Stomach (tissue), 9 donors: ENCODE data around the gene AWAT1. TPM values are rescaled to one million over a fixed set of nuclear protein-coding genes. Genes with fewer than 3 reads are reported as not detected.

Experiments
- DNase-seq, 2 donors: peaks; one replicate each; pipeline versions ENCODE4 v3.0.0 to v3.0.0-alpha.2; 2013 to 2019
- H3K27ac ChIP-seq, 5 donors: fragments of 200-600 bp in 4 of 5; sonication (generic) in 4 of 5; one replicate each; pipeline ENCODE4 v1.5.1; 2013 to 2019; ENCODE audit warnings: mild to moderate bottlenecking in 1 of 5, moderate library complexity in 1 of 5
- H3K27me3 ChIP-seq, 3 donors: fragments of 200-600 bp; sonication (generic); one replicate each; pipeline ENCODE4 v1.5.1; 2017 to 2019; ENCODE audit warnings: mixed run types in 1 of 3
- H3K36me3 ChIP-seq, 4 donors: fragments of 200-600 bp; sonication (generic); 1 replicate in 3 of 4; 2 replicates in 1 of 4; pipeline ENCODE4 v1.5.1; 2016 to 2019
- H3K4me1 ChIP-seq, 4 donors: fragments of 200-600 bp; sonication (generic); one replicate each; pipeline ENCODE4 v1.5.1; 2016 to 2019
- H3K4me3 ChIP-seq, 4 donors: fragments of 200-600 bp; sonication (generic) in 3 of 4; one replicate each; pipeline ENCODE4 v1.5.1; 2016 to 2019; ENCODE audit warnings: mild to moderate bottlenecking in 1 of 4
- H3K9me3 ChIP-seq, 4 donors: fragments of 200-600 bp; sonication (generic); one replicate each; pipeline ENCODE4 v1.5.1; 2016 to 2019
- CTCF ChIP-seq, 7 experiments: fragments of 450-650 bp in 4 of 7; fragments of 200-600 bp in 3 of 7; sonication (generic) in 3 of 7; IDR thresholded peaks; one replicate each; pipeline ENCODE4 v1.5.1; 2016 to 2019; ENCODE audit warnings: antibody characterized with exemption in 7 of 7, control low read depth in 2 of 7, mild to moderate bottlenecking in 1 of 7
- EP300 ChIP-seq: sonication (generic); formaldehyde crosslinking; IDR thresholded peaks from one replicate; pipeline ENCODE4 v1.6.1; 2017; ENCODE audit warnings: antibody characterized with exemption
- POLR2A ChIP-seq, 4 donors: fragments of 450-650 bp; IDR thresholded peaks; one replicate each; pipeline ENCODE4 v1.6.1; 2016; ENCODE audit warnings: antibody characterized with exemption in 4 of 4, control low read depth in 2 of 4, mild to moderate bottlenecking in 1 of 4, moderate library complexity in 1 of 4
- POLR2AphosphoS5 ChIP-seq, 3 donors: sonication (generic); formaldehyde crosslinking; IDR thresholded peaks; one replicate each; pipeline ENCODE4 v1.6.1; 2016; ENCODE audit warnings: antibody characterized with exemption in 3 of 3
- WGBS, 5 donors: extraction: QIAGEN DNeasy Blood & Tissue Kit in 3 of 5; methylation state at CpG; one replicate each; pipeline versions ENCODE4 v1.1.5 to v1.1.7; 2013 to 2018; 5-methylcytosine and 5-hydroxymethylcytosine counted together
- intact Hi-C: fragments of 100-400 bp; cut with DNase I; formaldehyde crosslinking; loops from one replicate; pipeline ENCODE4 v1.15.1; 2023; ENCODE audit warnings: low total_unique reads
- polyA plus RNA-seq, 3 donors: library from polyadenylated mRNA; stranded (reverse); fragments of 200-250 nt; gene quantifications; one replicate each; pipeline ENCODE4 v1.2.3, GENCODE V29; 2013
- small RNA-seq, 4 donors: library from RNA; depleted of rRNA; stranded (forward); fragments of <200 nt; gene quantifications; one replicate each; pipeline ENCODE3, GENCODE V24; 2016
- total RNA-seq, 5 donors: library from RNA; depleted of rRNA; stranded (reverse); fragments of >200 nt; gene quantifications; one replicate each; pipeline versions ENCODE4 v1.1.0 to v1.2.3, GENCODE V29; 2014 to 2016
- donor health status: healthy with polysubstance abuse.
- donor health status: Bipolar disorder and iron deficiency.
- donor health status: healthy.

AWAT1 gene
- total and polyA plus RNA-seq, 8 donors, result not detected

- Histone ChIP-seq H3K27me3 (no peaks in the 10 kb centered on the region), H3K4me1 (no peaks in the 10 kb centered on the region), H3K27ac (no peak overlapping the region), H3K4me3 (no peak overlapping the region), H3K9me3 (no peaks in the 10 kb centered on the region), H3K36me3 (peaks cover 0 to 21% (median 8%) of the 10 kb centered on the region in 4 donors)
- DNase-seq, result no peak
- intact Hi-C loops, result no loop called here
- WGBS, 5 donors, result 50 to 94% (median 80%) methylated on average over 1 to 3 of the region's 3 CpGs
- TF ChIP-seq POLR2AphosphoS5 (IDR thresholded peaks at IDR 0.05) (no peak), CTCF (IDR thresholded peaks at IDR 0.05) (no peak), EP300 (no peak), POLR2A (IDR thresholded peaks at IDR 0.05) (no peak)
Measured at GRCh38 chrX:70280573-70280972, 46.1 kb downstream of the AWAT1 start.

DNA sequence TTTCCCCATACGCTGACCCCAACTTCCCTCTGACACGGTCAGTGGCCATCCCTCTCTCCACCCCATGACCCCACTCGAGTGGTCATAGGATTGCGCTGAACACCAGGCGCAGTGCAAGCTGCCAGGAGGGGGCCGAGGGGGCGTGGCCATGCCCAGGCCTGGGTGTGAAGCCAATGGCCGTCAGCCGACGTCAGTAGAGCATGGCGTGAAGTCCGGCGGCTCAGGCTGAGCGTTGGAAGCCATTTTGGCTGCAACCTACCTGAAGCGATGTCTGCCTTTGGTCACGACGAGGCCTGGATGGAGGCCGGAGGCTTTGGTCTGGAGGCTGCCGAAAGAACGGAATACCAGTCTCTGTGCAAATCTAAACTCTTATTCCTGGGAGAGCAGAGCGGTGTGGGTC is 47.5 kb downstream of the AWAT1 start, which contains the start of gene RAB41:
TSS of gene RAB41 (plus strand) at position 222 of the 400 bp plus-strand sequence. CDS start at position 268, 46 bp downstream.
- intact Hi-C loops, result no loop called here
- 90 to 99% (median 94%) methylated on average over 16 to 21 of the region's 21 CpGs for WGBS, 5 donors

DNA sequence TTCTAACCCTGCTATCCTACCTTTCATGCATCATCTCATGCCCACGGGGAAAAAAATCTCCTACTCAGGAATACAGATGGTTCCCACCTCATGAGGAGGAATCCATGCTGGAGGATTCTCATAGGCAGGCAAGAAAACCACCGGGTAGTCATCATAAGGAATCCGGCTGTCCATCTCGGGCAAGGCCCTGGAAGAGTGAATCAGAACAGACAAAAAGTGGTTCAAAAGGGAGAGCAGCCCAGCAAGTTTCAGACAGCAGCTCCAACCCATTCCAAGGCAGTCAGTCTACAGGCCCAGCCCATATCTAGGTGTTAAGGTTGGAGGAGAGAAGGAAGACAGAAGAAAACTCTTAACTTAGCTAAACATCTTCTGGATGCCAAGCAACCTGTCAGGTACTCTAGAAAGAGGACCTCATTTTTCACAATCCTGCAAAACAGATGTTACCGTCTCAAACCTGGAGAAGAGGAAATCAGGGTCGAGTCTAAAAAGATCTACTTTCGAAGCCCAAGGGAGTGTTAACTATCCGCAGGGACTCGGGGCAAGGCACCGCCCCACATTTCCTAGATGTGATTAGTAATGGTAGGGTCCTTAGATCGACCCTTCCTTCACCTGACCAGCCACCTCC is 54.8 kb downstream of the AWAT1 start:
- no peak for DNase-seq
- TF ChIP-seq POLR2A (IDR thresholded peaks at IDR 0.05) (no peak), EP300 (no peak), POLR2AphosphoS5 (IDR thresholded peaks at IDR 0.05) (no peak), CTCF (IDR thresholded peaks at IDR 0.05) (no peak)
- peaks cover 0 to 36% (median 28%) of the 10 kb centered on the region in 4 donors for H3K36me3 ChIP-seq
- no peaks in the 10 kb centered on the region for H3K27me3 ChIP-seq
- peaks cover 0 to 12% (median 9%) of the 10 kb centered on the region in 4 donors for H3K4me1 ChIP-seq
- intact Hi-C loops, result no loop called here
- WGBS, 5 donors, result 25 to 55% (median 29%) methylated on average over 7 to 11 of the region's 11 CpGs
- H3K27ac ChIP-seq, result peak overlapping the region; percentile 67 to 81 (median 69)
- H3K4me3 ChIP-seq, result peak overlapping the region; percentile 48 to 60 (median 56)
- H3K9me3 ChIP-seq, result peaks cover 0 to 6% (median 0%) of the 10 kb centered on the region in 4 donors

More for the DNA sequence above, 47.5 kb downstream of the AWAT1 start, which contains the start of gene RAB41:
- H3K4me1 ChIP-seq, result no peaks in the 10 kb centered on the region
- no peak within 1 kb of the TSS for H3K27ac ChIP-seq
- no peak within 1 kb of the TSS for H3K4me3 ChIP-seq
- no peak for DNase-seq
- TF ChIP-seq POLR2AphosphoS5 (IDR thresholded peaks at IDR 0.05), result no peak
- no peak for TF ChIP-seq EP300
- no peak for TF ChIP-seq POLR2A (IDR thresholded peaks at IDR 0.05)
- no peak for TF ChIP-seq CTCF (IDR thresholded peaks at IDR 0.05)
- H3K27me3 ChIP-seq, result no peaks in the 10 kb centered on the region
- H3K36me3 ChIP-seq, result peaks cover 0 to 35% (median 22%) of the 10 kb centered on the region in 4 donors
- H3K9me3 ChIP-seq, result no peaks in the 10 kb centered on the region

Small RNAs within 50 kb of the gene (small RNA-seq; reads per million reads assigned to genes)
- 0 to 0.14 (median 0) reads per million in 4 donors for gene RNA5SP507

Other genes with a start within 250 kb of the AWAT1 start
- gene AWAT2, start 184.7 kb upstream of the AWAT1 start, total RNA-seq, result not detected
- gene AWAT2, start 184.7 kb upstream of the AWAT1 start, polyA plus RNA-seq, result not detected
- not detected for gene OTUD6A, start 172.2 kb upstream of the AWAT1 start, total RNA-seq
- not detected for gene OTUD6A, start 172.2 kb upstream of the AWAT1 start, polyA plus RNA-seq
- 10 to 100 TPM; 24.6 to 77.6 (median 55.4) TPM for gene IGBP1, start 101.2 kb upstream of the AWAT1 start, total RNA-seq
- 100 to 1,000 TPM in 1 of 3 donors, 10 to 100 TPM in 2; 71.5 to 130 (median 73.3) TPM for gene IGBP1, start 101.2 kb upstream of the AWAT1 start, polyA plus RNA-seq
- gene DGAT2L6, start 57.2 kb upstream of the AWAT1 start, total RNA-seq, result not detected
- gene DGAT2L6, start 57.2 kb upstream of the AWAT1 start, polyA plus RNA-seq, result not detected
- under 1 TPM in 2 of 5 donors, not detected in 3; 0.73 to 0.89 TPM for gene P2RY4, start 25.5 kb downstream of the AWAT1 start, total RNA-seq
- not detected for gene P2RY4, start 25.5 kb downstream of the AWAT1 start, polyA plus RNA-seq
- gene ARR3, start 33.7 kb downstream of the AWAT1 start, total RNA-seq, result not detected
- not detected for gene ARR3, start 33.7 kb downstream of the AWAT1 start, polyA plus RNA-seq
- not detected for gene RAB41, start 47.5 kb downstream of the AWAT1 start, total RNA-seq
- gene RAB41, start 47.5 kb downstream of the AWAT1 start, polyA plus RNA-seq, result not detected
- gene PDZD11, start 55.3 kb downstream of the AWAT1 start, total RNA-seq, result 100 to 1,000 TPM in 1 of 5 donors, 10 to 100 TPM in 2, 1 to 10 TPM in 2; 2.3 to 172 (median 27.4) TPM
- 10 to 100 TPM; 53.4 to 75.8 (median 58.3) TPM for gene PDZD11, start 55.3 kb downstream of the AWAT1 start, polyA plus RNA-seq
- 10 to 100 TPM in 2 of 5 donors, 1 to 10 TPM in 2, not detected in 1; 2.0 to 26.9 (median 8.5) TPM for gene KIF4A, start 55.4 kb downstream of the AWAT1 start, total RNA-seq
- gene KIF4A, start 55.4 kb downstream of the AWAT1 start, polyA plus RNA-seq, result 1 to 10 TPM in 2 of 3 donors, under 1 TPM in 1; 0.31 to 1.8 (median 1.2) TPM
- gene GDPD2, start 188.7 kb downstream of the AWAT1 start, total RNA-seq, result 10 to 100 TPM in 1 of 5 donors, 1 to 10 TPM in 1, not detected in 3; 1.3 to 18.2 TPM
- under 1 TPM in 1 of 3 donors, not detected in 2; 0.18 TPM for gene GDPD2, start 188.7 kb downstream of the AWAT1 start, polyA plus RNA-seq
- gene DLG3, start 210.2 kb downstream of the AWAT1 start, total RNA-seq, result 10 to 100 TPM; 11.7 to 44.8 (median 24.3) TPM
- 10 to 100 TPM; 15.9 to 25.1 (median 17.7) TPM for gene DLG3, start 210.2 kb downstream of the AWAT1 start, polyA plus RNA-seq